OCI-LY3 (cell line): ENCODE data around the gene CNTN5.

Experiments used
- CTCF ChIP-seq: fragments of 200-600, 300-600 bp; sonication (generic); IDR thresholded peaks from 2 replicates; pipeline ENCODE4 v1.5.1; 2014; ENCODE audit warnings: antibody characterized with exemption, low read length, low read depth
- EZH2phosphoT487 ChIP-seq: fragments of 200-600 bp; shearing (Covaris generic); IDR thresholded peaks from 2 replicates; pipeline ENCODE4 v1.6.1; 2018; ENCODE audit warnings: antibody characterized with exemption, mixed run types, low read depth

DNA sequence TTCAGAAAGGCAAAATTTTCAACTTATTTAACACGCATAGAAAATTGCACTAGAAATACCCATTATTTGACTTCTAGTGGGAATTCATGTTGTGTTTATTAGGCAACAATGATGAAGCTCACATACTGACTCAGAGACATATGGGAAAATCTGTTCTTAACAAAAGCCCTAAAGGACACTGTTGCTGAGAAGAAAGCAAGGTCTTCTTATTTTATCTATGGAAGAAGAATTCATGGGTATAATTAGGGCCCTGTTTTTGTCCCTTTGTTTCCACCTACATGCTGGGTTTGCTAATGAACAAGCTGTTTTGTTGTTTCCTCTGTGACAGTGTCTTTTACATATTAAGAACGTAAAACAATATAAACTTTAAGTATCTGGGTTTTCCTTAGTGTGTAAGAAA is 1059.6 kb downstream of the CNTN5 start:
- no peak for TF ChIP-seq CTCF
- TF ChIP-seq EZH2phosphoT487, result no peak
